H9 (cell line): Measurements from ENCODE around the gene GALNT7. TPM values are rescaled to one million over a fixed set of nuclear protein-coding genes. Genes with fewer than 3 reads are reported as not detected.
A peak's percentile ranks its signal among the peaks of the same experiment; 100 is the strongest.

Experiments used
- DNase-seq: peaks from one replicate; pipeline ENCODE4 v3.0.0-alpha.2; 2017
- H2AFZ ChIP-seq: one replicate; pipeline ENCODE4 v1.6.1; 2013; ENCODE audit warnings: mild to moderate bottlenecking, low read length, control low read depth, moderate library complexity
- H2AK5ac ChIP-seq: 2 replicates; pipeline ENCODE4 v1.6.1; 2013; ENCODE audit warnings: low read length, control low read depth, mixed read lengths; ENCODE audit not compliant: insufficient read length
- H2BK120ac ChIP-seq: one replicate; pipeline ENCODE4 v1.6.1; 2013; ENCODE audit warnings: low read depth, mild to moderate bottlenecking, low read length, control low read depth, inconsistent platforms; ENCODE audit not compliant: poor library complexity, severe bottlenecking
- H2BK12ac ChIP-seq: 2 replicates; pipeline ENCODE4 v1.6.1; 2013; ENCODE audit warnings: low read length, control low read depth, mixed read lengths, low read depth; ENCODE audit not compliant: insufficient read length
- H2BK15ac ChIP-seq: 2 replicates; pipeline ENCODE4 v1.6.1; 2013; ENCODE audit warnings: low read depth, low read length, control low read depth
- H2BK20ac ChIP-seq: one replicate; pipeline ENCODE4 v1.6.1; 2013; ENCODE audit warnings: low read depth, mild to moderate bottlenecking, low read length, control low read depth, inconsistent platforms; ENCODE audit not compliant: poor library complexity, severe bottlenecking
- H2BK5ac ChIP-seq: 2 replicates; pipeline ENCODE4 v1.6.1; 2013; ENCODE audit warnings: low read length, control low read depth, mixed read lengths; ENCODE audit not compliant: insufficient read length
- H3K14ac ChIP-seq: 2 replicates; pipeline ENCODE4 v1.6.1; 2013; ENCODE audit warnings: low read length, control low read depth; ENCODE audit not compliant: insufficient read depth
- H3K18ac ChIP-seq: 2 replicates; pipeline ENCODE4 v1.6.1; 2013; ENCODE audit warnings: low read depth, mild to moderate bottlenecking, mixed read lengths, low read length, control low read depth; ENCODE audit not compliant: insufficient read length
- H3K23ac ChIP-seq: 2 replicates; pipeline ENCODE4 v1.6.1; 2013; ENCODE audit warnings: low read length, control low read depth, mixed read lengths, low read depth; ENCODE audit not compliant: insufficient read length
- H3K23me2 ChIP-seq: 2 replicates; pipeline ENCODE4 v1.6.1; 2013; ENCODE audit warnings: low read depth, mild to moderate bottlenecking, mixed read lengths, low read length, control low read depth; ENCODE audit not compliant: insufficient read length, poor library complexity, severe bottlenecking
- H3K27ac ChIP-seq: 2 replicates; pipeline ENCODE4 v1.5.1; 2013; ENCODE audit warnings: low read length, control low read depth, mixed read lengths, low read depth; ENCODE audit not compliant: insufficient read length
- H3K27me3 ChIP-seq: 2 replicates; pipeline ENCODE4 v1.6.1; 2013; ENCODE audit warnings: low read length, control low read depth, inconsistent platforms; ENCODE audit not compliant: insufficient read depth
- H3K4ac ChIP-seq: 2 replicates; pipeline ENCODE4 v1.6.1; 2013; ENCODE audit warnings: low read depth, mild to moderate bottlenecking, control low read depth, inconsistent platforms, low read length, moderate library complexity
- H3K4me1 ChIP-seq: 2 replicates; pipeline ENCODE4 v1.6.1; 2013; ENCODE audit warnings: low read length, control low read depth, inconsistent platforms; ENCODE audit not compliant: insufficient read depth
- H3K4me2 ChIP-seq: 2 replicates; pipeline ENCODE4 v1.6.1; 2013; ENCODE audit warnings: low read length, control low read depth, mixed read lengths; ENCODE audit not compliant: insufficient read length, insufficient read depth
- H3K56ac ChIP-seq: 2 replicates; pipeline ENCODE4 v1.6.1; 2013; ENCODE audit warnings: low read depth, mild to moderate bottlenecking, mixed read lengths, low read length, control low read depth; ENCODE audit not compliant: insufficient read length
- H3K79me1 ChIP-seq: 2 replicates; pipeline ENCODE4 v1.6.1; 2013; ENCODE audit warnings: low read depth, mild to moderate bottlenecking, moderate library complexity, low read length, control low read depth, inconsistent platforms; ENCODE audit not compliant: insufficient read depth, poor library complexity, severe bottlenecking
- H3K79me2 ChIP-seq: 2 replicates; pipeline ENCODE4 v1.6.1; 2013; ENCODE audit warnings: low read length, control low read depth, inconsistent platforms; ENCODE audit not compliant: insufficient read depth
- H3K9ac ChIP-seq: 2 replicates; pipeline ENCODE4 v1.6.1; 2013; ENCODE audit warnings: low read length, control low read depth, mixed read lengths; ENCODE audit not compliant: insufficient read length; ENCODE audit errors: extremely low read depth
- H3K9me3 ChIP-seq: one replicate; pipeline ENCODE4 v1.6.1; 2013; ENCODE audit warnings: low read depth, low read length, inconsistent platforms; ENCODE audit not compliant: control insufficient read depth
- H3T11ph ChIP-seq: one replicate; pipeline ENCODE4 v1.6.1; 2013; ENCODE audit warnings: mild to moderate bottlenecking, low read length, control low read depth, inconsistent platforms
- H4K20me1 ChIP-seq: one replicate; pipeline ENCODE4 v1.6.1; 2013; ENCODE audit not compliant: control insufficient read depth, insufficient read length, insufficient read depth
- H4K5ac ChIP-seq: 2 replicates; pipeline ENCODE4 v1.6.1; 2013; ENCODE audit warnings: low read depth, mild to moderate bottlenecking, mixed read lengths, low read length, control low read depth; ENCODE audit not compliant: insufficient read length
- H4K8ac ChIP-seq: replicated peaks from 2 replicates; pipeline ENCODE4 v1.6.1; 2013; ENCODE audit warnings: low read length, control low read depth, mixed read lengths, low read depth; ENCODE audit not compliant: insufficient read length
- H4K91ac ChIP-seq: 2 replicates; pipeline ENCODE4 v1.6.1; 2013; ENCODE audit warnings: low read depth, mild to moderate bottlenecking, moderate library complexity, mixed read lengths, low read length, control low read depth; ENCODE audit not compliant: insufficient read length
- H3K27ac Mint-ChIP-seq, 3 experiments: 2 replicates in 2 of 3; 3 replicates in 1 of 3; pipeline ENCODE4 v1.8.0; 2020 to 2021; ENCODE audit warnings: mixed read lengths in 3 of 3, mild to moderate bottlenecking in 1 of 3, moderate library complexity in 1 of 3
- H3K27me3 Mint-ChIP-seq: 2 replicates; pipeline ENCODE4 v1.8.0; 2021; ENCODE audit warnings: low read depth, mild to moderate bottlenecking, moderate library complexity, mixed read lengths
- H3K36me3 Mint-ChIP-seq, 3 experiments: 2 replicates in 2 of 3; 3 replicates in 1 of 3; pipeline ENCODE4 v1.8.0; 2020 to 2021; ENCODE audit warnings: low read depth in 3 of 3, mixed read lengths in 3 of 3; ENCODE audit not compliant: insufficient read depth in 1 of 3
- H3K4me1 Mint-ChIP-seq, 2 experiments: 2 replicates each; pipeline ENCODE4 v1.8.0; 2020; ENCODE audit warnings: mixed read lengths in 2 of 2
- H3K4me3 Mint-ChIP-seq, 2 experiments: 2 replicates in 1 of 2; 3 replicates in 1 of 2; pipeline ENCODE4 v1.8.0; 2020 to 2021; ENCODE audit warnings: mild to moderate bottlenecking in 2 of 2, mixed read lengths in 2 of 2, moderate library complexity in 1 of 2
- H3K9me3 Mint-ChIP-seq, 2 experiments: 2 replicates in 1 of 2; 3 replicates in 1 of 2; pipeline ENCODE4 v1.8.0; 2020; ENCODE audit warnings: mild to moderate bottlenecking in 2 of 2, mixed read lengths in 2 of 2, moderate library complexity in 1 of 2
- WGBS: extraction: QIAGEN DNeasy Blood & Tissue Kit; methylation state at CpG from one replicate; pipeline ENCODE4 v1.1.7; 2013; ENCODE audit warnings: missing lambda C conversion rate, low lambda C conversion rate, mixed read lengths; ENCODE audit not compliant: insufficient read length; ENCODE audit errors: extremely low coverage; 5-methylcytosine and 5-hydroxymethylcytosine counted together
- total RNA-seq: library from RNA; stranded (reverse); gene quantifications from 2 replicates; pipeline ENCODE4 v1.2.1, GENCODE V29; 2021
- TF ChIP-seq, protein P1 (sequence below): fragments of 200-600 bp; sonication (generic); conservative IDR thresholded peaks from 3 replicates; pipeline ENCODE4 v1.8.0; 2021; ENCODE audit warnings: antibody characterized with exemption, mild to moderate bottlenecking

Gene GALNT7
- total RNA-seq, 1 experiment from 2014 or later, result 57.3 TPM

DNA sequence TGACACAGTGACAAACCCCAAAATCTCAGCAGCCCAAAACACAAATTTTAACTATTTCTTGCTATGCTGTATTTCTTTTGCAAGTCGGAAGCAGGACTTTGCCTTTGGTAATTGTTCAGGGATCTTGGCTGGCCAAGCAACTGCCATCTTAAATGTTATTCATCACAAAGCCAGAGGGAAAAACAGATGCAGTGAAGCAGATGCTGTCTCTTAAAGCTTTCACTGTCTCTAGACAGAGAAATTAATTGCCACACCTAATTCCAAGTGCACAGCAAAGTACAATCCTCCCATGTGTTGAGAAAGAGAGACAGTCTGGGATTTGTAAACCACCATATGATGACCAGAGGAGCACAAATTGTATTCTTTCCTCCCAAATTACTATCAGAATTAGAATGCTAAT is 30.0 kb upstream of the GALNT7 start:
- no peak overlapping the region for H3K4ac ChIP-seq
- no peak overlapping the region for H3K4me3 Mint-ChIP-seq
- H3K27ac Mint-ChIP-seq, result peak overlapping the region in 1 of 3 experiments; percentile 43; a peak in 1 of 7 replicates
- no peaks in the 10 kb centered on the region for H3K27me3 Mint-ChIP-seq
- no peak overlapping the region for H4K91ac ChIP-seq
- H3K4me2 ChIP-seq, result no peak overlapping the region
- no peaks in the 10 kb centered on the region for H3K27me3 ChIP-seq
- H3K4me1 ChIP-seq, result peaks cover 3% of the 10 kb centered on the region
- no peak overlapping the region for H2BK15ac ChIP-seq
- no peak overlapping the region for H4K5ac ChIP-seq
- H3T11ph ChIP-seq, result no peak overlapping the region
- H4K8ac ChIP-seq, result no peak overlapping the region
- H2BK120ac ChIP-seq, result no peak overlapping the region
- no peak overlapping the region for H2BK5ac ChIP-seq
- H3K79me1 ChIP-seq, result no peaks in the 10 kb centered on the region
- H2AK5ac ChIP-seq, result no peak overlapping the region
- H3K4me1 Mint-ChIP-seq, result peaks cover 20% of the 10 kb centered on the region in 2 experiments
- no peaks in the 10 kb centered on the region for H3K9me3 ChIP-seq
- TF ChIP-seq, protein P1, sequence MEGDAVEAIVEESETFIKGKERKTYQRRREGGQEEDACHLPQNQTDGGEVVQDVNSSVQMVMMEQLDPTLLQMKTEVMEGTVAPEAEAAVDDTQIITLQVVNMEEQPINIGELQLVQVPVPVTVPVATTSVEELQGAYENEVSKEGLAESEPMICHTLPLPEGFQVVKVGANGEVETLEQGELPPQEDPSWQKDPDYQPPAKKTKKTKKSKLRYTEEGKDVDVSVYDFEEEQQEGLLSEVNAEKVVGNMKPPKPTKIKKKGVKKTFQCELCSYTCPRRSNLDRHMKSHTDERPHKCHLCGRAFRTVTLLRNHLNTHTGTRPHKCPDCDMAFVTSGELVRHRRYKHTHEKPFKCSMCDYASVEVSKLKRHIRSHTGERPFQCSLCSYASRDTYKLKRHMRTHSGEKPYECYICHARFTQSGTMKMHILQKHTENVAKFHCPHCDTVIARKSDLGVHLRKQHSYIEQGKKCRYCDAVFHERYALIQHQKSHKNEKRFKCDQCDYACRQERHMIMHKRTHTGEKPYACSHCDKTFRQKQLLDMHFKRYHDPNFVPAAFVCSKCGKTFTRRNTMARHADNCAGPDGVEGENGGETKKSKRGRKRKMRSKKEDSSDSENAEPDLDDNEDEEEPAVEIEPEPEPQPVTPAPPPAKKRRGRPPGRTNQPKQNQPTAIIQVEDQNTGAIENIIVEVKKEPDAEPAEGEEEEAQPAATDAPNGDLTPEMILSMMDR, result no peak
- H3K9ac ChIP-seq, result no peak overlapping the region
- no peak overlapping the region for H3K23ac ChIP-seq
- no peak overlapping the region for H2AFZ ChIP-seq
- H3K9me3 Mint-ChIP-seq, result no peaks in the 10 kb centered on the region
- WGBS, result no CpG with 5 or more reads among the region's 1 CpG
- no peak overlapping the region for H3K27ac ChIP-seq
- no peaks in the 10 kb centered on the region for H4K20me1 ChIP-seq
- no peak overlapping the region for H2BK12ac ChIP-seq
- no peak for DNase-seq
- no peak overlapping the region for H3K14ac ChIP-seq
- no peak overlapping the region for H3K56ac ChIP-seq
- H3K23me2 ChIP-seq, result no peaks in the 10 kb centered on the region
- no peak overlapping the region for H2BK20ac ChIP-seq
- no peaks in the 10 kb centered on the region for H3K79me2 ChIP-seq
- no peaks in the 10 kb centered on the region; a peak in 1 of 7 replicates for H3K36me3 Mint-ChIP-seq
- no peak overlapping the region for H3K18ac ChIP-seq
